H9 (cell line): Measurements from ENCODE around the gene PCSK6. TPM values are rescaled to one million over a fixed set of nuclear protein-coding genes. Genes with fewer than 3 reads are reported as not detected.

Source experiments
- DNase-seq: peaks from one replicate; pipeline ENCODE4 v3.0.0-alpha.2; 2017
- H2AFZ ChIP-seq: one replicate; pipeline ENCODE4 v1.6.1; 2013; ENCODE audit warnings: mild to moderate bottlenecking, low read length, control low read depth, moderate library complexity
- H2AK5ac ChIP-seq: 2 replicates; pipeline ENCODE4 v1.6.1; 2013; ENCODE audit warnings: low read length, control low read depth, mixed read lengths; ENCODE audit not compliant: insufficient read length
- H2BK120ac ChIP-seq: one replicate; pipeline ENCODE4 v1.6.1; 2013; ENCODE audit warnings: low read depth, mild to moderate bottlenecking, low read length, control low read depth, inconsistent platforms; ENCODE audit not compliant: poor library complexity, severe bottlenecking
- H2BK12ac ChIP-seq: 2 replicates; pipeline ENCODE4 v1.6.1; 2013; ENCODE audit warnings: low read length, control low read depth, mixed read lengths, low read depth; ENCODE audit not compliant: insufficient read length
- H2BK15ac ChIP-seq: 2 replicates; pipeline ENCODE4 v1.6.1; 2013; ENCODE audit warnings: low read depth, low read length, control low read depth
- H2BK20ac ChIP-seq: one replicate; pipeline ENCODE4 v1.6.1; 2013; ENCODE audit warnings: low read depth, mild to moderate bottlenecking, low read length, control low read depth, inconsistent platforms; ENCODE audit not compliant: poor library complexity, severe bottlenecking
- H2BK5ac ChIP-seq: 2 replicates; pipeline ENCODE4 v1.6.1; 2013; ENCODE audit warnings: low read length, control low read depth, mixed read lengths; ENCODE audit not compliant: insufficient read length
- H3K14ac ChIP-seq: 2 replicates; pipeline ENCODE4 v1.6.1; 2013; ENCODE audit warnings: low read length, control low read depth; ENCODE audit not compliant: insufficient read depth
- H3K18ac ChIP-seq: 2 replicates; pipeline ENCODE4 v1.6.1; 2013; ENCODE audit warnings: low read depth, mild to moderate bottlenecking, mixed read lengths, low read length, control low read depth; ENCODE audit not compliant: insufficient read length
- H3K23ac ChIP-seq: 2 replicates; pipeline ENCODE4 v1.6.1; 2013; ENCODE audit warnings: low read length, control low read depth, mixed read lengths, low read depth; ENCODE audit not compliant: insufficient read length
- H3K23me2 ChIP-seq: 2 replicates; pipeline ENCODE4 v1.6.1; 2013; ENCODE audit warnings: low read depth, mild to moderate bottlenecking, mixed read lengths, low read length, control low read depth; ENCODE audit not compliant: insufficient read length, poor library complexity, severe bottlenecking
- H3K27ac ChIP-seq: 2 replicates; pipeline ENCODE4 v1.5.1; 2013; ENCODE audit warnings: low read length, control low read depth, mixed read lengths, low read depth; ENCODE audit not compliant: insufficient read length
- H3K27me3 ChIP-seq: 2 replicates; pipeline ENCODE4 v1.6.1; 2013; ENCODE audit warnings: low read length, control low read depth, inconsistent platforms; ENCODE audit not compliant: insufficient read depth
- H3K4ac ChIP-seq: 2 replicates; pipeline ENCODE4 v1.6.1; 2013; ENCODE audit warnings: low read depth, mild to moderate bottlenecking, control low read depth, inconsistent platforms, low read length, moderate library complexity
- H3K4me1 ChIP-seq: 2 replicates; pipeline ENCODE4 v1.6.1; 2013; ENCODE audit warnings: low read length, control low read depth, inconsistent platforms; ENCODE audit not compliant: insufficient read depth
- H3K4me2 ChIP-seq: 2 replicates; pipeline ENCODE4 v1.6.1; 2013; ENCODE audit warnings: low read length, control low read depth, mixed read lengths; ENCODE audit not compliant: insufficient read length, insufficient read depth
- H3K56ac ChIP-seq: 2 replicates; pipeline ENCODE4 v1.6.1; 2013; ENCODE audit warnings: low read depth, mild to moderate bottlenecking, mixed read lengths, low read length, control low read depth; ENCODE audit not compliant: insufficient read length
- H3K79me1 ChIP-seq: 2 replicates; pipeline ENCODE4 v1.6.1; 2013; ENCODE audit warnings: low read depth, mild to moderate bottlenecking, moderate library complexity, low read length, control low read depth, inconsistent platforms; ENCODE audit not compliant: insufficient read depth, poor library complexity, severe bottlenecking
- H3K79me2 ChIP-seq: 2 replicates; pipeline ENCODE4 v1.6.1; 2013; ENCODE audit warnings: low read length, control low read depth, inconsistent platforms; ENCODE audit not compliant: insufficient read depth
- H3K9ac ChIP-seq: 2 replicates; pipeline ENCODE4 v1.6.1; 2013; ENCODE audit warnings: low read length, control low read depth, mixed read lengths; ENCODE audit not compliant: insufficient read length; ENCODE audit errors: extremely low read depth
- H3K9me3 ChIP-seq: one replicate; pipeline ENCODE4 v1.6.1; 2013; ENCODE audit warnings: low read depth, low read length, inconsistent platforms; ENCODE audit not compliant: control insufficient read depth
- H3T11ph ChIP-seq: one replicate; pipeline ENCODE4 v1.6.1; 2013; ENCODE audit warnings: mild to moderate bottlenecking, low read length, control low read depth, inconsistent platforms
- H4K20me1 ChIP-seq: one replicate; pipeline ENCODE4 v1.6.1; 2013; ENCODE audit not compliant: control insufficient read depth, insufficient read length, insufficient read depth
- H4K5ac ChIP-seq: 2 replicates; pipeline ENCODE4 v1.6.1; 2013; ENCODE audit warnings: low read depth, mild to moderate bottlenecking, mixed read lengths, low read length, control low read depth; ENCODE audit not compliant: insufficient read length
- H4K8ac ChIP-seq: replicated peaks from 2 replicates; pipeline ENCODE4 v1.6.1; 2013; ENCODE audit warnings: low read length, control low read depth, mixed read lengths, low read depth; ENCODE audit not compliant: insufficient read length
- H4K91ac ChIP-seq: 2 replicates; pipeline ENCODE4 v1.6.1; 2013; ENCODE audit warnings: low read depth, mild to moderate bottlenecking, moderate library complexity, mixed read lengths, low read length, control low read depth; ENCODE audit not compliant: insufficient read length
- H3K27ac Mint-ChIP-seq, 3 experiments: 2 replicates in 2 of 3; 3 replicates in 1 of 3; pipeline ENCODE4 v1.8.0; 2020 to 2021; ENCODE audit warnings: mixed read lengths in 3 of 3, mild to moderate bottlenecking in 1 of 3, moderate library complexity in 1 of 3
- H3K27me3 Mint-ChIP-seq: 2 replicates; pipeline ENCODE4 v1.8.0; 2021; ENCODE audit warnings: low read depth, mild to moderate bottlenecking, moderate library complexity, mixed read lengths
- H3K36me3 Mint-ChIP-seq, 3 experiments: 2 replicates in 2 of 3; 3 replicates in 1 of 3; pipeline ENCODE4 v1.8.0; 2020 to 2021; ENCODE audit warnings: low read depth in 3 of 3, mixed read lengths in 3 of 3; ENCODE audit not compliant: insufficient read depth in 1 of 3
- H3K4me1 Mint-ChIP-seq, 2 experiments: 2 replicates each; pipeline ENCODE4 v1.8.0; 2020; ENCODE audit warnings: mixed read lengths in 2 of 2
- H3K4me3 Mint-ChIP-seq, 2 experiments: 2 replicates in 1 of 2; 3 replicates in 1 of 2; pipeline ENCODE4 v1.8.0; 2020 to 2021; ENCODE audit warnings: mild to moderate bottlenecking in 2 of 2, mixed read lengths in 2 of 2, moderate library complexity in 1 of 2
- H3K9me3 Mint-ChIP-seq, 2 experiments: 2 replicates in 1 of 2; 3 replicates in 1 of 2; pipeline ENCODE4 v1.8.0; 2020; ENCODE audit warnings: mild to moderate bottlenecking in 2 of 2, mixed read lengths in 2 of 2, moderate library complexity in 1 of 2
- CTCF ChIP-seq: fragments of 200-600 bp; sonication (generic); conservative IDR thresholded peaks from 3 replicates; pipeline ENCODE4 v1.8.0; 2021; ENCODE audit warnings: antibody characterized with exemption, mild to moderate bottlenecking
- WGBS: extraction: QIAGEN DNeasy Blood & Tissue Kit; methylation state at CpG from one replicate; pipeline ENCODE4 v1.1.7; 2013; ENCODE audit warnings: missing lambda C conversion rate, low lambda C conversion rate, mixed read lengths; ENCODE audit not compliant: insufficient read length; ENCODE audit errors: extremely low coverage; 5-methylcytosine and 5-hydroxymethylcytosine counted together
- total RNA-seq: library from RNA; stranded (reverse); gene quantifications from 2 replicates; pipeline ENCODE4 v1.2.1, GENCODE V29; 2021

Gene PCSK6
- total RNA-seq, 1 experiment from 2014 or later: 4.0 TPM

- Histone ChIP-seq H3K27me3 (no peaks in the 10 kb centered on the region), H2BK12ac (no peak overlapping the region), H3K79me2 (no peaks in the 10 kb centered on the region), H2AFZ (no peak overlapping the region), H3K4me1 (no peaks in the 10 kb centered on the region), H3K18ac (no peak overlapping the region), H3K23me2 (no peaks in the 10 kb centered on the region), H3K14ac (no peak overlapping the region), H3K27ac (no peak overlapping the region), H4K20me1 (no peaks in the 10 kb centered on the region), H3K9ac (no peak overlapping the region), H2AK5ac (no peak overlapping the region), H3K9me3 (no peaks in the 10 kb centered on the region), H4K91ac (no peak overlapping the region), H4K5ac (no peak overlapping the region), H2BK20ac (no peak overlapping the region), H2BK120ac (no peak overlapping the region), H3K23ac (no peak overlapping the region), H2BK5ac (no peak overlapping the region), H3K56ac (no peak overlapping the region), H3K79me1 (no peaks in the 10 kb centered on the region), H3T11ph (no peak overlapping the region), H3K4me2 (no peak overlapping the region), H4K8ac (no peak overlapping the region), H2BK15ac (no peak overlapping the region), H3K4ac (no peak overlapping the region)
- Mint-ChIP-seq H3K4me3 (no peak overlapping the region), H3K9me3 (no peaks in the 10 kb centered on the region), H3K27ac (no peak overlapping the region), H3K36me3 (no peaks in the 10 kb centered on the region), H3K27me3 (no peaks in the 10 kb centered on the region; the same call in 1 of the 2 replicates), H3K4me1 (peaks cover 10 to 12% of the 10 kb centered on the region in 2 experiments)
- no peak for TF ChIP-seq CTCF
- no peak for DNase-seq
- WGBS: no CpG with 5 or more reads among the region's 9 CpGs
Observed at GRCh38 chr15:101457696-101458095, 31.8 kb downstream of the PCSK6 start.
